NAMALWA (cell line): ENCODE measurements around the gene CDKN2B.
"Not testable (repeated sequence)": the region's sequence is repeated elsewhere in the genome, so short reads cannot be mapped to it uniquely, and the experiment has no call there.

Source experiments
- DNase-seq: peaks from one replicate; pipeline ENCODE4 v3.0.0-alpha.2; 2015; ENCODE audit warnings: low spot score

The CDKN2B gene

GRCh38 chr9:22008717-22009505 lies at the start of gene CDKN2B:
CDKN2B (minus strand) TSS chr9:22009305; CDS start chr9:22008953, 352 bp downstream.
- peak; percentile 84 for DNase-seq

- not testable (repeated sequence) for DNase-seq
Measured at GRCh38 chr9:22057972-22058371, 48.9 kb upstream of the CDKN2B start.

- no peak for DNase-seq
Measured at GRCh38 chr9:22056402-22056801, 47.3 kb upstream of the CDKN2B start.

- no peak for DNase-seq
Measured at GRCh38 chr9:22055090-22055489, 46.0 kb upstream of the CDKN2B start.

- no peak for DNase-seq
Measured at GRCh38 chr9:22054529-22054928, 45.4 kb upstream of the CDKN2B start.

GRCh38 chr9:22054076-22054475 lies 45.0 kb upstream of the CDKN2B start:
- DNase-seq, result no peak

GRCh38 chr9:22053178-22053577 lies 44.1 kb upstream of the CDKN2B start:
- no peak for DNase-seq

- no peak for DNase-seq
Measured at GRCh38 chr9:22052376-22052945, 43.4 kb upstream of the CDKN2B start.

GRCh38 chr9:22050924-22051323 lies 41.8 kb upstream of the CDKN2B start:
- DNase-seq, result peak; percentile 33

- no peak for DNase-seq
Measured at GRCh38 chr9:22049411-22049810, 40.3 kb upstream of the CDKN2B start.

- no peak for DNase-seq
Measured at GRCh38 chr9:22047596-22047995, 38.5 kb upstream of the CDKN2B start.

GRCh38 chr9:22046243-22046885 lies 37.3 kb upstream of the CDKN2B start:
- no peak for DNase-seq

GRCh38 chr9:22045423-22045822 lies 36.3 kb upstream of the CDKN2B start:
- DNase-seq, result no peak

GRCh38 chr9:22044583-22044982 lies 35.5 kb upstream of the CDKN2B start:
- no peak for DNase-seq

- DNase-seq, result no peak
Measured at GRCh38 chr9:22043928-22044327, 34.8 kb upstream of the CDKN2B start.

GRCh38 chr9:22041775-22042174 lies 32.7 kb upstream of the CDKN2B start:
- no peak for DNase-seq

GRCh38 chr9:22041344-22041743 lies 32.2 kb upstream of the CDKN2B start:
- DNase-seq, result no peak

GRCh38 chr9:22040760-22041159 lies 31.7 kb upstream of the CDKN2B start:
- no peak for DNase-seq

GRCh38 chr9:22039258-22039657 lies 30.2 kb upstream of the CDKN2B start:
- no peak for DNase-seq

GRCh38 chr9:22037954-22038690 lies 29.0 kb upstream of the CDKN2B start:
- peak; percentile 66 for DNase-seq

- no peak for DNase-seq
Measured at GRCh38 chr9:22036866-22037626, 27.9 kb upstream of the CDKN2B start.

GRCh38 chr9:22035591-22036011 lies 26.5 kb upstream of the CDKN2B start:
- DNase-seq, result no peak
